Esophagus squamous epithelium (tissue), 4 donors: Measurements from ENCODE around the gene RETREG1.

Experiments used
- POLR2A ChIP-seq, 4 donors: fragments of 450-650 bp; IDR thresholded peaks; one replicate each; pipeline ENCODE4 v1.6.1; 2017; ENCODE audit warnings: antibody characterized with exemption in 4 of 4, mild to moderate bottlenecking in 4 of 4, moderate library complexity in 3 of 4
- TF ChIP-seq, protein P1 (sequence below), 6 experiments: fragments of 450-650 bp in 4 of 6; fragments of 200-600 bp in 2 of 6; sonication (generic) in 2 of 6; IDR thresholded peaks; one replicate each; pipeline ENCODE4 v1.5.1; 2016 to 2019; ENCODE audit warnings: antibody characterized with exemption in 6 of 6, mild to moderate bottlenecking in 4 of 6, moderate library complexity in 4 of 6

DNA sequence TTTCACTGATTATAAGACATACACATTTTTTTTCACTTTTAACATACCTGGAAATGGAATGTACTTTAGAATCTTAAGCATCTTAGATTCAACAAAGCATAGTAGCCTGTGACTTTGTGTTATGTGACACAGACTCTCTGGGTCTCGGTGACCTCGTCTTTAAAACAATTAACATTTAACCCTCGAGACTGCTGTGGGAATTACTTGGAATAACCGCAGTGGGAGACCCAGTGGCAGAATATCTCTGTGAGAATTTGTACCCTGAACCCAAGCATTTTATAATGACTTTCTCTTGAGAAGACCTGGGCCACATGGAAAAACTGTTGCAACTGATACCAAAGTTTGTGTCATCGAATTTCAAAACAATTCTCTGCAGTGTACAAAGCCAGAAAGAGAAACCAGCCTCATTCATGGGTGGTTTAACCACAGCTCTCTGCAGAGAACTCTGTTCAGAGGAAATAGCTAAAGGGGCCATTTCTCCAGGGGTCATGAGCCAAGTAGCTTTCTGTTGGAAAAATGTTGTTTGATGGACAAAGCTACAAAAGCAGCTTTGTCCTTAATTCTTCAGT, 10.0 kb upstream of the RETREG1 start:
- TF ChIP-seq, protein P1, sequence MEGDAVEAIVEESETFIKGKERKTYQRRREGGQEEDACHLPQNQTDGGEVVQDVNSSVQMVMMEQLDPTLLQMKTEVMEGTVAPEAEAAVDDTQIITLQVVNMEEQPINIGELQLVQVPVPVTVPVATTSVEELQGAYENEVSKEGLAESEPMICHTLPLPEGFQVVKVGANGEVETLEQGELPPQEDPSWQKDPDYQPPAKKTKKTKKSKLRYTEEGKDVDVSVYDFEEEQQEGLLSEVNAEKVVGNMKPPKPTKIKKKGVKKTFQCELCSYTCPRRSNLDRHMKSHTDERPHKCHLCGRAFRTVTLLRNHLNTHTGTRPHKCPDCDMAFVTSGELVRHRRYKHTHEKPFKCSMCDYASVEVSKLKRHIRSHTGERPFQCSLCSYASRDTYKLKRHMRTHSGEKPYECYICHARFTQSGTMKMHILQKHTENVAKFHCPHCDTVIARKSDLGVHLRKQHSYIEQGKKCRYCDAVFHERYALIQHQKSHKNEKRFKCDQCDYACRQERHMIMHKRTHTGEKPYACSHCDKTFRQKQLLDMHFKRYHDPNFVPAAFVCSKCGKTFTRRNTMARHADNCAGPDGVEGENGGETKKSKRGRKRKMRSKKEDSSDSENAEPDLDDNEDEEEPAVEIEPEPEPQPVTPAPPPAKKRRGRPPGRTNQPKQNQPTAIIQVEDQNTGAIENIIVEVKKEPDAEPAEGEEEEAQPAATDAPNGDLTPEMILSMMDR (IDR thresholded peaks at IDR 0.05), result no peak
- no peak for TF ChIP-seq POLR2A (IDR thresholded peaks at IDR 0.05)
